Endothelial cell of umbilical vein (primary cell): Measurements from ENCODE around the gene PLXNA4. TPM values are rescaled to one million over a fixed set of nuclear protein-coding genes. Genes with fewer than 3 reads are reported as not detected.

Experiments used
- BruUV-seq: library from RNA; stranded (reverse); fragments of 400-500 nt; replicated peaks from 2 replicates; lab custom pipeline; 2021; lab: Mats Ljungman, UMichigan
- CTCF ChIA-PET: fragments of 300-600, 350-600 bp; sonication (Branson Sonifier 250); formaldehyde crosslinking; loops from one replicate; lab custom pipeline; 2021; ENCODE audit warnings: antibody characterized with exemption, inconsistent platforms; lab: Charles Lee
- POLR2A ChIA-PET: fragments of 300-600, 350-600 bp; sonication (Branson Sonifier 250); formaldehyde crosslinking; loops from one replicate; lab custom pipeline; 2021; ENCODE audit warnings: antibody characterized with exemption, inconsistent platforms; lab: Charles Lee
- DNase-seq: peaks from one replicate; pipeline ENCODE4 v3.0.0-alpha.2; 2011; ENCODE audit warnings: low read depth, low spot score
- FAIRE-seq: peaks from 2 replicates; lab custom pipeline; 2011; peaks lifted over from hg19 to GRCh38; lab: Jason Lieb, UNC
- H2AFZ ChIP-seq: 2 replicates; pipeline ENCODE4 v1.6.0; 2012; ENCODE audit warnings: low read depth, low read length, control low read depth, inconsistent platforms
- H3K27ac ChIP-seq: 2 replicates; pipeline ENCODE4 v1.5.1; 2011; ENCODE audit warnings: low read depth, mild to moderate bottlenecking, control low read depth, low read length, moderate library complexity; ENCODE audit not compliant: insufficient read depth
- H3K27me3 ChIP-seq, 2 experiments: 2 replicates each; pipeline versions ENCODE4 v1.6.0 to v1.6.1; 2011; ENCODE audit warnings: low read length in 2 of 2, mixed read lengths in 1 of 2; ENCODE audit not compliant: control insufficient read depth in 2 of 2, insufficient read depth in 2 of 2
- H3K36me3 ChIP-seq, 2 experiments: 2 replicates in 1 of 2; 3 replicates in 1 of 2; pipeline ENCODE4 v1.5.1; 2011; ENCODE audit warnings: low read length in 2 of 2, mild to moderate bottlenecking in 1 of 2, moderate library complexity in 1 of 2; ENCODE audit not compliant: control insufficient read depth in 2 of 2, insufficient read depth in 2 of 2; ENCODE audit errors: extremely low read depth in 1 of 2
- H3K4me1 ChIP-seq: 3 replicates; pipeline ENCODE4 v1.5.1; 2011; ENCODE audit warnings: mild to moderate bottlenecking, low read length; ENCODE audit not compliant: control insufficient read depth, insufficient read depth; ENCODE audit errors: extremely low read depth
- H3K4me2 ChIP-seq: 2 replicates; pipeline ENCODE4 v1.6.1; 2011; ENCODE audit warnings: low read length, control low read depth, mixed read lengths; ENCODE audit not compliant: insufficient read depth
- H3K4me3 ChIP-seq, 3 experiments: fragments of 200-600 bp in 1 of 3; sonication (generic), shearing (Covaris generic) in 1 of 3; replicated peaks in 1 of 3; 2 replicates each; pipeline ENCODE4 v1.5.1; 2011 to 2016; ENCODE audit warnings: control low read depth in 3 of 3, low read length in 3 of 3, mild to moderate bottlenecking in 2 of 3, inconsistent platforms in 1 of 3, low read depth in 1 of 3, moderate library complexity in 1 of 3; ENCODE audit not compliant: insufficient read depth in 1 of 3
- H3K79me2 ChIP-seq: 2 replicates; pipeline ENCODE4 v1.6.0; 2012; ENCODE audit warnings: low read length, inconsistent platforms; ENCODE audit not compliant: control insufficient read depth, insufficient read depth
- H3K9ac ChIP-seq: replicated peaks from 2 replicates; pipeline ENCODE3; 2011; ENCODE audit warnings: low read length, control low read depth; ENCODE audit not compliant: insufficient read depth; ENCODE audit errors: extremely low read depth
- H3K9me1 ChIP-seq: replicated peaks from 3 replicates; pipeline ENCODE4 v1.6.0; 2011; ENCODE audit warnings: mild to moderate bottlenecking, low read length; ENCODE audit not compliant: control insufficient read depth, insufficient read depth; ENCODE audit errors: extremely low read depth
- H3K9me3 ChIP-seq: replicated peaks from 2 replicates; pipeline ENCODE4 v1.5.1; 2012; ENCODE audit warnings: low read length, inconsistent platforms; ENCODE audit not compliant: control insufficient read depth, insufficient read depth
- H4K20me1 ChIP-seq: replicated peaks from 2 replicates; pipeline ENCODE3; 2011; ENCODE audit warnings: mild to moderate bottlenecking, low read length; ENCODE audit not compliant: control insufficient read depth, insufficient read depth; ENCODE audit errors: extremely low read depth
- CTCF ChIP-seq, 2 donors: IDR thresholded peaks; 1 replicate in 1 of 2; 2 replicates in 1 of 2; pipeline ENCODE4 v1.5.1; 2011; ENCODE audit warnings: low read length in 2 of 2, mild to moderate bottlenecking in 2 of 2, moderate library complexity in 2 of 2, control low read depth in 1 of 2, inconsistent platforms in 1 of 2, low read depth in 1 of 2; ENCODE audit not compliant: insufficient read depth in 1 of 2; ENCODE audit errors: extremely low read depth in 1 of 2
- EZH2 ChIP-seq: IDR thresholded peaks from 2 replicates; pipeline ENCODE4 v1.6.1; 2012; ENCODE audit warnings: borderline replicate concordance, low read depth, mild to moderate bottlenecking, moderate library complexity, low read length, inconsistent platforms; ENCODE audit not compliant: severe bottlenecking
- FOS ChIP-seq: IDR thresholded peaks from 2 replicates; pipeline ENCODE4 v1.6.1; 2011; ENCODE audit warnings: mild to moderate bottlenecking, low read length, moderate library complexity, borderline replicate concordance; ENCODE audit not compliant: insufficient read depth
- GATA2 ChIP-seq: IDR thresholded peaks from 2 replicates; pipeline ENCODE4 v1.7.0; 2011; ENCODE audit warnings: low read depth, mild to moderate bottlenecking, moderate library complexity, mixed read lengths, low read length; ENCODE audit not compliant: insufficient read length, insufficient read depth
- JUN ChIP-seq: IDR thresholded peaks from 2 replicates; pipeline ENCODE4 v1.6.1; 2011; ENCODE audit warnings: borderline replicate concordance, low read depth; ENCODE audit not compliant: insufficient read length, insufficient read depth
- MAX ChIP-seq: IDR thresholded peaks from 2 replicates; pipeline ENCODE4 v1.6.1; 2011; ENCODE audit not compliant: insufficient read depth, insufficient read length
- MYC ChIP-seq: IDR thresholded peaks from one replicate; pipeline ENCODE4 v1.6.1; 2011; ENCODE audit warnings: mild to moderate bottlenecking, low read depth, low read length
- POLR2A ChIP-seq: IDR thresholded peaks from 2 replicates; pipeline ENCODE4 v1.6.1; 2012; ENCODE audit warnings: low read depth, mild to moderate bottlenecking, control low read depth, low read length
- POLR2AphosphoS5 ChIP-seq: IDR thresholded peaks from 2 replicates; pipeline ENCODE4 v1.6.1; 2012; ENCODE audit warnings: low read depth, mild to moderate bottlenecking, control low read depth, low read length, moderate library complexity; ENCODE audit not compliant: insufficient read depth
- dilution Hi-C: fragments of 300-500 bp; cut with MboI; formaldehyde crosslinking; loops from one replicate; pipeline ENCODE4 v1.15.0; 2019; ENCODE audit warnings: low sequenced_read_pairs; ENCODE audit not compliant: extremely low pct_ligation_motif_present
- intact Hi-C: fragments of 100-400 bp; cut with micrococcal nuclease; formaldehyde crosslinking; loops from one replicate; pipeline ENCODE4 v1.10.0; 2022
- polyA plus RNA-seq, 4 experiments: library from polyadenylated mRNA; depleted of rRNA in 3 of 4; stranded (reverse) in 3 of 4; unstranded in 1 of 4; fragments of >200 nt; gene quantifications; 2 replicates each; pipeline versions ENCODE4 v1.2.1 to v1.2.3, GENCODE V29; 2011 to 2012; ENCODE audit warnings: missing spikeins in 1 of 4
- total RNA-seq: library from RNA; stranded (reverse); gene quantifications from 2 replicates; pipeline ENCODE4 v1.2.3, GENCODE V29; 2021

PLXNA4 gene
- total and polyA plus RNA-seq, 2 donors (not counting 3 experiments of a cell fraction or from before 2014, with no cell fraction given): 12.1 to 20.4 TPM

- dilution Hi-C loops: no loop called here
- no TSS peak for BruUV-seq
- ChIA-PET CTCF (no interaction called here), POLR2A (no interaction called here)
- FAIRE-seq (no peak), DNase-seq (no peak)
- no peak overlapping the region for H3K27ac ChIP-seq
- peaks cover 3% of the 10 kb centered on the region for H3K4me1 ChIP-seq
- peaks cover 0 to 57% of the 10 kb centered on the region in 2 experiments for H3K36me3 ChIP-seq
- H3K9ac ChIP-seq: no peak overlapping the region
- H3K9me3 ChIP-seq: no peaks in the 10 kb centered on the region
- no peaks in the 10 kb centered on the region for H3K27me3 ChIP-seq
- H3K4me3 ChIP-seq: no peak overlapping the region
- H3K9me1 ChIP-seq: no peaks in the 10 kb centered on the region
- TF ChIP-seq JUN (no peak), FOS (no peak), EZH2 (no peak), GATA2 (no peak), CTCF (IDR thresholded peaks at IDR 0.05; ENCODE audit: extremely low read depth in 1 of 2, insufficient read depth in 1 of 2, low read depth in 1 of 2, low read length in 2 of 2) (no peak), MAX (no peak), POLR2A (no peak), POLR2AphosphoS5 (no peak), MYC (no peak)
- H2AFZ ChIP-seq: no peak overlapping the region
- H3K4me2 ChIP-seq: no peak overlapping the region
- H3K79me2 ChIP-seq: no peaks in the 10 kb centered on the region
- intact Hi-C loops: no loop called here
- no peaks in the 10 kb centered on the region for H4K20me1 ChIP-seq
Observed at GRCh38 chr7:132133501-132133900, 442.8 kb downstream of the PLXNA4 start.
